GM13976 (cell line): ENCODE data around the gene CCL1.

Experiments
- DNase-seq: peaks from one replicate; pipeline ENCODE4 v3.0.0; 2012; ENCODE audit warnings: low spot score
- in situ Hi-C: fragments of 300-500 bp; cut with MboI; formaldehyde crosslinking; loops from one replicate; pipeline ENCODE4 v1.12.0; 2022; ENCODE audit warnings: low sequenced_read_pairs, mixed read lengths, inconsistent platforms; ENCODE audit not compliant: unreplicated experiment
- TF ChIP-seq, protein P1 (sequence below): IDR thresholded peaks from 2 replicates; pipeline ENCODE4 v1.5.1; 2012; ENCODE audit warnings: borderline replicate concordance, mild to moderate bottlenecking; ENCODE audit not compliant: insufficient read depth; ENCODE audit errors: extremely low read depth, missing control alignments, control extremely low read depth

Gene CCL1

DNA sequence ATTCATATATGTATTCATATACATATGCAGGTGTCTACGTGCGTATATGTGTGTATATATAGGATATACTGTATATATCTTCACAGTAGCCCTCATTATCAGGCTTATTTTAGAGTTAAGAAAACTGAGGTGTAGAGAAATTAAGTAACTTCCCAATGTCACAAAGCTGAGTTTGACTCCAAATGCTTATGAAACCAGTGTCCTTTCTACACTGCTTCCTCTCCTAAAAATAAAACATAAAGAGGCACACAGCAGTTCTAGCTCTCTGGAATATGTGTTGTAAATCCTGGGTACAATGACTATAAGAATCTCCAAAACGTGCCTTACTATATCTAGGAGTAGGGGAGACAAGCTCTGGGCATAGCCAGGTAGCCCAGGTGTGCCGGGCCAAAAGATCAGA is 40.0 kb upstream of the CCL1 start:
- TF ChIP-seq, protein P1, sequence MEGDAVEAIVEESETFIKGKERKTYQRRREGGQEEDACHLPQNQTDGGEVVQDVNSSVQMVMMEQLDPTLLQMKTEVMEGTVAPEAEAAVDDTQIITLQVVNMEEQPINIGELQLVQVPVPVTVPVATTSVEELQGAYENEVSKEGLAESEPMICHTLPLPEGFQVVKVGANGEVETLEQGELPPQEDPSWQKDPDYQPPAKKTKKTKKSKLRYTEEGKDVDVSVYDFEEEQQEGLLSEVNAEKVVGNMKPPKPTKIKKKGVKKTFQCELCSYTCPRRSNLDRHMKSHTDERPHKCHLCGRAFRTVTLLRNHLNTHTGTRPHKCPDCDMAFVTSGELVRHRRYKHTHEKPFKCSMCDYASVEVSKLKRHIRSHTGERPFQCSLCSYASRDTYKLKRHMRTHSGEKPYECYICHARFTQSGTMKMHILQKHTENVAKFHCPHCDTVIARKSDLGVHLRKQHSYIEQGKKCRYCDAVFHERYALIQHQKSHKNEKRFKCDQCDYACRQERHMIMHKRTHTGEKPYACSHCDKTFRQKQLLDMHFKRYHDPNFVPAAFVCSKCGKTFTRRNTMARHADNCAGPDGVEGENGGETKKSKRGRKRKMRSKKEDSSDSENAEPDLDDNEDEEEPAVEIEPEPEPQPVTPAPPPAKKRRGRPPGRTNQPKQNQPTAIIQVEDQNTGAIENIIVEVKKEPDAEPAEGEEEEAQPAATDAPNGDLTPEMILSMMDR: no peak
- no peak for DNase-seq
- in situ Hi-C loops: no loop called here

DNA sequence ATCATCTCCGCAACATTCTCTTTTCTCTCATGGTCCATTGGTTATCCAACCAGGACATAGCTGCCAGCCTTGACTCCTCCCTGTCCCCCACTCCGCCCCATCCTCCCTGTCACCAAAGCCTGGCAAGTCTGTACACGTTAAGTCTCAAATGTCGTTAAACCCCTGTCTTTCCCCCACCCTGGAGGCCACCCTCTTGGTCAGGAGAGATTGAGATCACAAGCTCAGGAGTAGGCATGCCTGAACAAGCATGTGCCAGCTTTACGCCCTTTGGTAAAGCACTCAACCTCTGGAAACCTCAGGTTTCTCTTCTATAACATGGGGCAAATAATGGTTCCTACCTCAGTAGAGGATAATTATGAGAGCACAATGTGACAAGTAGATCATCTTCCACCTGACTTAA is 38.1 kb upstream of the CCL1 start:
- TF ChIP-seq, protein P1: no peak
- in situ Hi-C loops: no loop called here
- DNase-seq: no peak

GRCh38 chr17:34400301-34400931 is 37.4 kb upstream of the CCL1 start:
- in situ Hi-C loops: no loop called here
- TF ChIP-seq, protein P1: no peak

GRCh38 chr17:34399725-34400124 is 36.7 kb upstream of the CCL1 start:
- TF ChIP-seq, protein P1: no peak
- in situ Hi-C loops: no loop called here
- DNase-seq: no peak

More at GRCh38 chr17:34400301-34400931, 37.4 kb upstream of the CCL1 start:
- DNase-seq: no peak

- in situ Hi-C loops: no loop called here
- TF ChIP-seq, protein P1: no peak
- DNase-seq: no peak
Measured at GRCh38 chr17:34398990-34399389, 36.0 kb upstream of the CCL1 start.

DNA sequence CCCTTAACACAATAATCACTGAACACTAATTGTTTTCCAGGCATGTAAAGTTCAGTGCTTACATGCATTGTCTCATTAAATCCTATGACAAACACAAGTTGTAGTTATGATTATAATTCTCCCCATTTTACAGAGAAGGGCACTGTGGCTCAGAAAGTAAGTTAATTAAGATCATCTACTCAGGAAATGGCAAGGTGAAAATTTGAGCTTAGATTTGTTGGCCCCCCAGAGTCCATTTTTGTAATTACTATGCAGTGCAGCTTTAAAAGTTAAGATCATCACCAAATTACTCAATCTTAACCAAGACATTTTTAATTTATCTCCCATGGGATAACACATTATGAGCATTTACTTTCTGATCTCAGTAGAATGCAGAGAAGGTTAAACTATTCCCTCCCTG is 34.2 kb upstream of the CCL1 start:
- DNase-seq: no peak
- TF ChIP-seq, protein P1: no peak
- in situ Hi-C loops: no loop called here
